ENCODE results near the gene CHRNA5. TPM values are rescaled to one million over a fixed set of nuclear protein-coding genes. Genes with fewer than 3 reads are reported as not detected.
"Not testable (repeated sequence)": the region's sequence is repeated elsewhere in the genome, so short reads cannot be mapped to it uniquely, and the experiment has no call there.

CHRNA5 gene
- total RNA-seq: 0.76 TPM
- polyA plus RNA-seq (ENCODE audit: insufficient read depth, low read depth, low replicate concordance): 0.41 TPM
- long read RNA-seq, donor 1, partial matches to known transcripts: 0 of 2 reads
- long read RNA-seq, donor 1, other reads (novel, unspliced or antisense): 0 of 2 reads
- long read RNA-seq, donor 2, partial matches to known transcripts: 0 of 2 reads
- long read RNA-seq, donor 2, other reads (novel, unspliced or antisense): 0 of 2 reads
- long read RNA-seq, donor 3: 0 reads
- long read RNA-seq, donor 4, partial matches to known transcripts: 0 of 1 reads
- long read RNA-seq, donor 4, other reads (novel, unspliced or antisense): 0 of 1 reads
- long read RNA-seq, donor 5: 0 reads
- long read RNA-seq, donor 6: 0 reads
- long read RNA-seq, donor 7: 0 reads
- long read RNA-seq, donor 8, partial matches to known transcripts: 0 of 1 reads
- long read RNA-seq, donor 8, other reads (novel, unspliced or antisense): 0 of 1 reads
- long read RNA-seq, donor 9: 0 reads
- long read RNA-seq, donor 10, partial matches to known transcripts: 0 of 1 reads
- long read RNA-seq, donor 10, other reads (novel, unspliced or antisense): 0 of 1 reads

DNA sequence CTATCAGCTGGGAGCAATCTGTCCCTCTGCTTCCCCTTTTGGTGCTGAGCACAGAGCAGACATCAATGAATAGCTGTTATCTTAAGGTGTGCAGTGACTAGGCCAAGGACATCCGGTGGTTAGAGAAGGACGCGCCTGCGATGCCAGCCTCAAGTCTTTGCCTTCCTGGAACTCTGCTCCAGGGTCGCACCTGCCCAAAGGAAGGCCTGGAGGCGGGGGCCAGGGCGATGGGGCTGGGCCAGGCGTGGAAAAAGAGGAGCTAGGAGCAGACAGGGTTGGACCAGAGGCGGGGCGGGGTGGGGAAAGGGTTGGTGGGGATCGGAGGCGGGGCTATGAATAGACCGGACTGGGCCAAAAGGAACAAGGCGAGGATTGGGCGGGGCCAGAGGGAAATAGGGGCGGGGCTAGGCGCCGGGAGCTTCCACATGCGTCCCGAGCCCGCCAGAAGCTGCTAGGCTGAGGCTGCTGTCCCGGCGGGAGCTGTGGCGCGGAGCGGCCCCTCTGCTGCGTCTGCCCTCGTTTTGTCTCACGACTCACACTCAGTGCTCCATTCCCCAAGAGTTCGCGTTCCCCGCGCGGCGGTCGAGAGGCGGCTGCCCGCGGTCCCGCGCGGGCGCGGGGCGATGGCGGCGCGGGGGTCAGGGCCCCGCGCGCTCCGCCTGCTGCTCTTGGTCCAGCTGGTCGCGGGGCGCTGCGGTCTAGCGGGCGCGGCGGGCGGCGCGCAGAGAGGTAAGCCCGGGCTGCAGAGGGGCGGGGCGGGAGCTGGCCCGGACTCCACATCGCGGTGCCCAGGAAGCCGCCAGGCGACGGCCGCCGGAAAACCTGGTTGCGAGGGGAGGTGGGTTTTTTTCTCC lies at the start of gene CHRNA5:
Gene CHRNA5 (plus strand): TSS at position 424 of the 854 bp plus-strand sequence. CDS start 200 bp downstream, at position 624.
- Histone ChIP-seq H3K27ac (ENCODE audit: low read depth in 2 of 2, low read length in 2 of 2) (no peak within 1 kb of the TSS), H3K4me1 (ENCODE audit: control insufficient read depth in 2 of 3, insufficient read depth in 2 of 3, low read depth in 1 of 3, low read length in 3 of 3) (peaks cover 0 to 9% (median 7%) of the 10 kb centered on the region in 3 donors), H3K27me3 (ENCODE audit: control insufficient read depth, insufficient read depth, low read length) (no peaks in the 10 kb centered on the region), H3K4me3 (ENCODE audit: low read length in 3 of 3) (peak within 1 kb of the TSS; percentile 60 to 85 (median 71)), H3K9me3 (ENCODE audit: control insufficient read depth in 2 of 3, insufficient read depth in 1 of 3, low read length in 3 of 3) (no peaks in the 10 kb centered on the region), H3K9ac (ENCODE audit: low read length in 3 of 3) (peak within 1 kb of the TSS in 2 of 3 donors; percentile 54 to 62), H3K36me3 (ENCODE audit: control insufficient read depth in 2 of 3, insufficient read depth in 3 of 3, low read length in 3 of 3) (no peaks in the 10 kb centered on the region)
- TF ChIP-seq, protein P1, sequence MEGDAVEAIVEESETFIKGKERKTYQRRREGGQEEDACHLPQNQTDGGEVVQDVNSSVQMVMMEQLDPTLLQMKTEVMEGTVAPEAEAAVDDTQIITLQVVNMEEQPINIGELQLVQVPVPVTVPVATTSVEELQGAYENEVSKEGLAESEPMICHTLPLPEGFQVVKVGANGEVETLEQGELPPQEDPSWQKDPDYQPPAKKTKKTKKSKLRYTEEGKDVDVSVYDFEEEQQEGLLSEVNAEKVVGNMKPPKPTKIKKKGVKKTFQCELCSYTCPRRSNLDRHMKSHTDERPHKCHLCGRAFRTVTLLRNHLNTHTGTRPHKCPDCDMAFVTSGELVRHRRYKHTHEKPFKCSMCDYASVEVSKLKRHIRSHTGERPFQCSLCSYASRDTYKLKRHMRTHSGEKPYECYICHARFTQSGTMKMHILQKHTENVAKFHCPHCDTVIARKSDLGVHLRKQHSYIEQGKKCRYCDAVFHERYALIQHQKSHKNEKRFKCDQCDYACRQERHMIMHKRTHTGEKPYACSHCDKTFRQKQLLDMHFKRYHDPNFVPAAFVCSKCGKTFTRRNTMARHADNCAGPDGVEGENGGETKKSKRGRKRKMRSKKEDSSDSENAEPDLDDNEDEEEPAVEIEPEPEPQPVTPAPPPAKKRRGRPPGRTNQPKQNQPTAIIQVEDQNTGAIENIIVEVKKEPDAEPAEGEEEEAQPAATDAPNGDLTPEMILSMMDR (IDR thresholded peaks at IDR 0.05; ENCODE audit: borderline replicate concordance, extremely low read depth, insufficient read depth): no peak
- intact Hi-C loops (cut with DNase I): no loop called here
- peak; percentile 90 to 95 (median 94) for DNase-seq
- FAIRE-seq: no peak

DNA sequence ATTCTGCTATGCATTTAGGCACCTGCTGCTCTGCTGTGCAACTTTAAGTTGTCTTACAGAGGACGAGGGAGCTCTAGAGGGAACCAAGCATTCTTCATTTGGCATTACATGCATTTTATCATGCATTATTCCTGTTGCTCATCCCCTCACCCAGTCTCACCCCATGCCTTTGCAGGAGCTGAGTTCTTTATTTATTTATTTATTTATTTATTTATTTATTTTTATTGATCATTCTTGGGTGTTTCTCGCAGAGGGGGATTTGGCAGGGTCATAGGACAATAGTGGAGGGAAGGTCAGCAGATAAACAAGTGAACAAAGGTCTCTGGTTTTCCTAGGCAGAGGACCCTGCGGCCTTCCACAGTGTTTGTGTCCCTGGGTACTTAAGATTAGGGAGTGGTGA lies 45.3 kb upstream of the CHRNA5 start:
- DNase-seq; H3K4me1 ChIP-seq (ENCODE audit: control insufficient read depth in 2 of 3, insufficient read depth in 2 of 3, low read depth in 1 of 3, low read length in 3 of 3); H3K27ac ChIP-seq (ENCODE audit: low read depth in 2 of 2, low read length in 2 of 2); H3K9ac ChIP-seq (ENCODE audit: low read length in 3 of 3); H3K9me3 ChIP-seq (ENCODE audit: control insufficient read depth in 2 of 3, insufficient read depth in 1 of 3, low read length in 3 of 3); intact Hi-C loops (cut with DNase I); FAIRE-seq; H3K36me3 ChIP-seq (ENCODE audit: control insufficient read depth in 2 of 3, insufficient read depth in 3 of 3, low read length in 3 of 3); H3K4me3 ChIP-seq (ENCODE audit: low read length in 3 of 3); H3K27me3 ChIP-seq (ENCODE audit: control insufficient read depth, insufficient read depth, low read length): not testable (repeated sequence)

GRCh38 chr15:78524230-78524629 lies 41.1 kb upstream of the CHRNA5 start:
- Histone ChIP-seq H3K4me1 (ENCODE audit: control insufficient read depth in 2 of 3, insufficient read depth in 2 of 3, low read depth in 1 of 3, low read length in 3 of 3) (no peaks in the 10 kb centered on the region), H3K36me3 (ENCODE audit: control insufficient read depth in 2 of 3, insufficient read depth in 3 of 3, low read length in 3 of 3) (peaks cover 0 to 5% (median 0%) of the 10 kb centered on the region in 3 donors), H3K4me3 (ENCODE audit: low read length in 3 of 3) (no peak overlapping the region), H3K9ac (ENCODE audit: low read length in 3 of 3) (no peak overlapping the region), H3K27ac (ENCODE audit: low read depth in 2 of 2, low read length in 2 of 2) (no peak overlapping the region), H3K27me3 (ENCODE audit: control insufficient read depth, insufficient read depth, low read length) (no peaks in the 10 kb centered on the region), H3K9me3 (ENCODE audit: control insufficient read depth in 2 of 3, insufficient read depth in 1 of 3, low read length in 3 of 3) (no peaks in the 10 kb centered on the region)
- TF ChIP-seq, protein P1 (IDR thresholded peaks at IDR 0.05; ENCODE audit: borderline replicate concordance, extremely low read depth, insufficient read depth): no peak
- FAIRE-seq (no peak), DNase-seq (no peak)
- intact Hi-C loops (cut with DNase I): no loop called here
